Stimulated activated CD4-positive, alpha-beta T cell treated with anti-CD3 and anti-CD28 coated beads, Interleukin-4, amount 100 ng/mL, for 4 hours (primary cell): ENCODE measurements around the gene ARMC3.
A peak's percentile ranks its signal among the peaks of the same experiment; 100 is the strongest.

Experiments used
- DNase-seq, 2 experiments: peaks; one replicate each; pipeline ENCODE4 v3.0.0-alpha.2; 2020

The ARMC3 gene

GRCh38 chr10:22931948-22932347 is 4.1 kb downstream of the ARMC3 start:
- DNase-seq, result no peak

- no peak for DNase-seq
These were observed 4.9 kb downstream of the ARMC3 start for GRCh38 chr10:22932626-22933370.

DNA sequence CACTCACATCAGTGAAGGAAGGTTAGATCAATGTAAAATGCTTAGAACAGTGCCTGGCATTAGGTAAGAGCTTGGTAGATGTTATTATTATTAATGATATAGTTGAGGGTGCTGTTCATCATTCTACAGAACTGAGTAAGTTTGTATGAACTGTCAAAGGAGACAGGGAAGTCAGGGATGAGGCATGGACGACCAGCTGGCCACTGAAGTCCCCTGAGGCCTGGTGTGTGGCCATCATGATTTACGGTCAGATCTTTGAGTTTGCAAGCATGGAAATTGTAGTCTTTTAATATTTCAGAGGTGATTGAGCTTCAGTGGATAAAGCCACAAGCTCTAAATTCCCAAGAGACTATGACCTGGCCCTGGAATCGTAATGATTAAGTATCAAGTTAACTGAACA is 6.9 kb downstream of the ARMC3 start:
- no peak for DNase-seq

DNA sequence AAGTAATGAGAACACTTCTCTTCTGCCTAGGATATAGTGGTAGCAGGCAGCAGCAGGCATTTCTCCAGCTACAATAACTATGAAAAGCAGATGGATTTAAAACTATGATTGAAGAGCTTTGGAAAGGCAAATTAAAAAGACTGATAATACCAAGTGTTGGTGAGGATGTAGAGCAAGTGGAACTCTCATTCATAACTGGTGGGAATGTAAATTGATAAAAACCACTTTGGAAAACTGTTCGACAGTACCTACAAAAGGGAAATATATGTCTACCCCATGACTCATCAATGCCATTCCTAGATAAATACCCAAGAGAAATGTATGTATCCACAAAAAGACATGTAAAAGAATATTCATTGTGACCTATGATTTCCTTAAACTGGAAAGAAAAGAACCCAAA is 14.6 kb downstream of the ARMC3 start:
- DNase-seq, result no peak

- DNase-seq, result no peak
These were observed 18.3 kb downstream of the ARMC3 start for GRCh38 chr10:22945934-22946673.

- DNase-seq, result no peak
These were observed 27.1 kb downstream of the ARMC3 start for GRCh38 chr10:22954970-22955369.

- DNase-seq, result no peak
These were observed 30.5 kb downstream of the ARMC3 start for GRCh38 chr10:22958338-22958737.

DNA sequence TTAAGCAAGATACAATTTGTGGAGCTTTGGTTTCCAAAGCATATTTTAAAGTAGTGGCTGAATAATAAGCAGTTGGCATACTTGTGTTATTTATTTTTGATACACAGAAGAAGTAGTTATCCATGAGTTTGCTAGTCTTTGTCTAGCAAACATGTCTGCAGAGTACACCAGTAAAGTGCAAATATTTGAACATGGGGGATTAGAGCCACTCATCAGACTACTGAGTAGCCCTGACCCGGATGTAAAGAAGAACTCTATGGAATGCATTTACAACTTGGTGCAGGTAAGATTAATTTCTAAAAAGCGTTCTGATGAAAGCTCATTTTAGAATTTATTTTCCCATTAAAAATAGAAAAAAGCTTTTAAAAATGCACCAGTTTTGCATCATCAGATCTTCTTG is 31.4 kb downstream of the ARMC3 start:
- DNase-seq, result no peak

DNA sequence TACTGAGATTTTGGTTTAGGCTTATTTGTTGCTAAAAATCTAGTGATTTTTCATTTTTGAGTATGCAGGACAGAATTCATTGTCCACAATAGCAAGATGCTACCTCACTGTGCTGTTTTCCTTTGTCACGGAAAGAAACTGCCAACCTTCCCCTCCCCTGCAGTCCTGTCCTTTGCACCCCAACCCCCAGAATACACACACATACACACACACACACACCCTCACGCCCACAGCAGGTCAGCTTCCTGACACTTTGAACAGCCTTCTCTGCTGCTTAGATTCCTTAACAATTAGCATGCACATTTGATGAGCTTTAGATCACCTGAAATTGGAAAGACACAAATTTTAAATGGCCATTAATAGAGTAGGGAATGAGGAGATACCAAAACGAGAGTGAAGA is 32.1 kb downstream of the ARMC3 start:
- DNase-seq, result no peak

DNA sequence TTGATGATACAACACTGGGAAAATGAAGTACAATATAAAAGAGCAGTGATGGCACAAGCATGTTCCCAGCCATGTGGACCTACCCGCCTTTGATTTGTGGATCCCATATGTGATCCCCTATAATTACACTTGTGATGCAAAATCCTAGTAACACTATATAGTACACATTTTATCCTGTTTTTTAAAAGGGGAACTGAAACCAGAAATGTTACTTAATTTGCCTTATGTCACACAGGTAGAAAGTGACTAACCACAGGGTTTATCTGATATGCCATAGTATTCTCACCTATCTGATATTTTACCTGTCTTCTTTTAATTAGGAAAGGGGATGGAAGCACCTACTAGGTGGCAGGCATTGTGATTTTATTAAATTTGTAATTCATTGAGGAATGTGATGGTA is 35.0 kb downstream of the ARMC3 start:
- no peak for DNase-seq

DNA sequence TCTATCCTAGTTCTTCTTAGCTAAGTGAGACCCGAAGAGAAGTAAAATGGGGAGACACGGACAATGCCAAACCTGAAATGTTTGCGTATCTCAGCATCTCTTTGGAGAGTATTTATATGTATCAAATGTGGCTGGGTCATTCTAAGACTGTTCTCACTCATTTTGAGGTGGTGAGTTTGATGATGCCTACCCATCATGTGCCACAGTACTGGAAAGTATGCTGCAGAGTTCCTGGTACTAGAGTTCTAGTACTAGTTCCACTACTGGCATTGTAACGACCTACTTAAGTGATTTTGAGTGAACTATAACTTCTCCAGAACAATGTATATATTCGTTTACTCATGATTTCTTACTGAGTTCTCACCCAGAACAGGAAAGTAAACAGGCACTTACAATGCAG is 41.9 kb downstream of the ARMC3 start:
- no peak for DNase-seq

DNA sequence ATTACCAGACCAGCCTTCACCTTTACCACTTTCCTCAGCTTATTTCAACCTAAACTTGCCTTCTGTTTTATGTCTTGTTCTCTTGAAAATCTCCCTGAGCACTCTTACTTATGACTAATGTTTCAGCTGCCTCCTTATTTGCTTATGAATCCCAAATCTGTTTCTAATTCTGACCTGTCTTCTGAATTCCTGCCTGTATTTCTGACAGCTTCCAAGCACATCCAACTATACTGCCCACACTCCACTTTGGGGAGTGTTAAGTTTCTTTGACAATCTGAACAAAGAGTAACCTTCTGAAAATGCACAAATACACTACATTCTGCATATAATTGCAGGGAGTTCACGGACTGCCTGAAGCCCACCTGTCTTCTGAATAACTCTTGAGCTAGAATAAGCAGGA is 48.7 kb downstream of the ARMC3 start:
- DNase-seq, result no peak

DNA sequence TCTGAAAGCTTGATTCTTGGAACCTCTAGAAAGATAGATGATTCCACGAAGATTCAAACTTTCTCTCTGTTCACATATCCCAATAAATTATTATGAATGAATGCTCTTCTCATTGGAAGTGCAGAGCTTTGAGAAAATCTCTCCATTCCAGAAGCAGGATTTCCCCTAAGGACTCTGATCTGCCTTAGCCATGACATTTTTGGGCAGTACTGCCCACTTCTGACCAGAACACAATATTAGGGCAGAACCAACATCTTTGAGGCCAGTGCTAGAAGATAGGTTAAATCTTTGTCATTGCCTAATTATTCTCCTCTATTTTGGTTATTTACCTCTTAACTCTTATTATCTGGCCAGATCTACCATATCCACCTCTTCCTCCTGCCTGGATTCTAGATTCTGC is 49.9 kb downstream of the ARMC3 start:
- no peak for DNase-seq

GRCh38 chr10:22978287-22978686 is 50.4 kb downstream of the ARMC3 start:
- no peak for DNase-seq

GRCh38 chr10:22978918-22979317 is 51.1 kb downstream of the ARMC3 start:
- no peak for DNase-seq

- DNase-seq, result no peak
These were observed 53.0 kb downstream of the ARMC3 start for GRCh38 chr10:22980822-22981221.

GRCh38 chr10:22984066-22984465 is 56.2 kb downstream of the ARMC3 start:
- DNase-seq, result no peak

DNA sequence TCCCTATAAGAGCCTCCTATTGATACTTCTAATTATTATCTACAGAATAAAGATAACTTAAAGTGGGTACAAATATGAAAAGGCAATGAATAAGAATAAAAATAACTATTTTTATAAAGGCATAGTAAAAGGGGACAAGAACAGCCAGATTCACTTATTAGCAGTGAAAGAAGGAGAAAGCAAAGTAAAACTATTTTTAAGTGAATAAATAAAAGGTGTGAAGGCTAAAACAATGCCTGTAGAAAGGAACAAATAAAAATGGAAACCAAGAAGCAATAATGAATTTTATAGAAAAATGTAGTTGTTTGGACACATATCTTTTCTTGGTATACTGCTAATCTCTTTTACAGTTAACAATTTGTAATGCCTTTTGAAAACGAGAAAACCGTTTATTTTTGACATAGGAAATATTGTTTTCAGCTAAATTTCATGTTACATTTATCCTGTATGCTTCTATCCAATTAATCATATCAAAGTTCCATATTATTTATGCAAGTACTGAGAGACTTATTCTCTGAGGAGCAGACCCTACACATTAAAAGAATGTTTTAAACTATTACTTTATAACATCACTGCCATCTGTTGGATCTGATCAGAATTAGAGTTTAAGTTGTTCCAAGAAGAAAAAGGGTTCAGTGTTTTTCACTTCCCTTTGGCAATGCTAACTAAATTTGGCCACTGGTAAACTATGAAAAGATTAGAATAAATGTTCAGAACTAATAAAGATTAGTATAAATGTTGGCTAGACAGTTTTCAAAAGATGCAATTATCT is 59.1 kb downstream of the ARMC3 start:
- no peak for DNase-seq

GRCh38 chr10:22988581-22989360 is 60.9 kb downstream of the ARMC3 start:
- peak; percentile 46 to 58 for DNase-seq

DNA sequence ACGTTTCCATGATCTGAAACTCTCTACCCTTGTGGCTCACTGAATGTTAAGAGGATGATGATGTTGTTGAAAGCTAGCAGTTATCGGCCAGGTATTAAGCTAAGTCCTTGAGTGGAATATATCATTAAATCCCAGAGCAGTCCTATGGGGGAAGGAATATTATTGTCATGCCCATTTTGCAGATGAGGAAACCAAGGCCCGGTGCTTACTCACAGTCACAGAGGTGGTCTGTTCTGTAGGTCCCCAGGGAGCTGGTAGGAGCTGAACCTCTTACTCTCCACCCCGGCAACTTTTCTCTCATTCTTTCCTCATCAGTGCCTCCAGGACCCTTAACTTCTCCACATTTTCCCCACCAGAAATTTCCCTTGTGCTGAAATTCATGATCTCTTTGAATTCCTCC is 62.6 kb downstream of the ARMC3 start:
- no peak for DNase-seq

DNA sequence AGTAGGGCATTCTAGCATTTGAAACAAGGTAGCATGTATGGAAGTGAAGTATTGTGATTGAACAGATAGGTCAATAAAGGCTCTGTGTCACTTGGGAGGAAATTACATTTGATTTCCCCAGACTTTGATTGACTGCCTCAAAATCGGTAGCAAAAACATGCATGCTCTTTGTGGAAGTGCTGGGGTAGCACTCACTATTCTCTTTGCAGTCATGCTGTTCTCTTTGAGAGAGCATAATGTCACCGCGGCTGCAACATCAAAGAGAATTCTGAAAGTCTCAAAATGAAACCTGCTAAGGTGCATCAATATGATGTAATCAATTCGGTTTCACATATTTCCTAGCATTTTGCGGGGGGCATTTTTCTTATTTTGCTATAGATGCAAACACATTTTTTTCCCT is 64.2 kb downstream of the ARMC3 start:
- DNase-seq, result peak in 1 of 2 experiments; percentile 25

DNA sequence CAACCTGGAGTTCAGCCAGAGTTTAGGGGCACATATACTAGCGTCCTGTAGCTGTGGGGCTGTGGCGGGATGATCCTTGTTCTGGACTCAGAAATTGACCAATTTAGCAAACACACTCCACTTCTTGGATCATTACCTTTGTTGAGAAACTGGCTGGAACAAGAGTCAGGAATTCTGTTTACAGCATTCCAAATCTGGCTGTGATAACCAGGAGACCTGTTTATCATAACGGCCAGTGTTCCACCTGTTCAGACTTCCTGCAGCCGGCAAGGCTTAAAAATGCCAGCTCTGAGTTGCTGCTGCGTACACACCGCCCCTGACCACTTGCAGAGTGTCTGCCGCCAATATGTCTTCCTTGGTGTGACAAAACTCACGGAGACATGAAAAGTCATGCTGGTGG is 64.8 kb downstream of the ARMC3 start:
- DNase-seq, result no peak

GRCh38 chr10:22993314-22993713 is 65.5 kb downstream of the ARMC3 start:
- DNase-seq, result no peak
